Measurements from ENCODE around the gene ITPKC. TPM values are rescaled to one million over a fixed set of nuclear protein-coding genes. Genes with fewer than 3 reads are reported as not detected.

The ITPKC gene
- polyA plus RNA-seq, 1 of the 3 experiments (the other 2 are of a cell fraction): 6.3 TPM

- no peaks in the 10 kb centered on the region for H3K9me3 ChIP-seq
- H3F3A ChIP-seq (replicated peaks; ENCODE audit: insufficient read depth): no peaks in the 10 kb centered on the region
- H3K9me2 ChIP-seq: no peaks in the 10 kb centered on the region
- WGBS (ENCODE audit: low lambda C conversion rate): 95% methylated on average over 23 of the region's 25 CpGs
- no peak overlapping the region for H2AFZ ChIP-seq (ENCODE audit: low read depth)
- no peaks in the 10 kb centered on the region for H3K4me1 ChIP-seq (ENCODE audit: control insufficient read depth in 1 of 2, insufficient read depth in 2 of 2, low read depth in 1 of 2, low read length in 1 of 2)
- DNase-seq: no peak
- H4K20me1 ChIP-seq (ENCODE audit: insufficient read depth): no peaks in the 10 kb centered on the region
- CTCF ChIA-PET: interaction anchor here (1.0 to 3.1 kb wide), 3 partner anchors 12 to 21 kb away, joined by 3 to 10 read pairs (median 3); partner anchors contain the start of gene EGLN2
- no peaks in the 10 kb centered on the region for H3K79me2 ChIP-seq (ENCODE audit: insufficient read depth)
- POLR2A ChIA-PET: interaction anchor here (1.9 kb wide), 1 partner anchor 8 kb away, joined by 14 read pairs; the partner anchor contains the start of gene RAB4B
- no peak overlapping the region for H3K27ac ChIP-seq (ENCODE audit: low read depth in 2 of 2, low read length in 1 of 2)
- no peak overlapping the region for H3K4me2 ChIP-seq
- no peaks in the 10 kb centered on the region for H3K27me3 ChIP-seq (ENCODE audit: insufficient read depth)
- no peak for TF ChIP-seq POLR2AphosphoS5 (IDR thresholded peaks at IDR 0.05; ENCODE audit: low read depth, low read length)
- no peak overlapping the region for H3K4me3 ChIP-seq (ENCODE audit: low read depth in 2 of 2, low read length in 1 of 2)
- H3K36me3 ChIP-seq (replicated peaks in 1 of 2; ENCODE audit: control insufficient read depth in 1 of 2, insufficient read depth in 2 of 2, low read length in 1 of 2): peaks cover 0 to 3% of the 10 kb centered on the region in 2 experiments
- H3K9ac ChIP-seq: no peak overlapping the region
Observed at GRCh38 chr19:40786060-40787037, 69.4 kb downstream of the ITPKC start.

Small RNAs within 50 kb of the gene (small RNA-seq; reads per million reads assigned to genes)
- gene RNU6-195P: 0 reads per million in 7 experiments

Other genes with a start within 250 kb of the ITPKC start
- 49.1 and 62.7 TPM in 2 replicates for gene SHKBP1, start 140.2 kb upstream of the ITPKC start, polyA plus RNA-seq (2012; rRNA removed)
- gene LTBP4, start 115.7 kb upstream of the ITPKC start, polyA plus RNA-seq (2012; rRNA removed): 15.9 and 24.8 TPM in 2 replicates
- gene NUMBL, start 26.5 kb upstream of the ITPKC start, polyA plus RNA-seq (2012; rRNA removed): 38.8 and 54.6 TPM in 2 replicates
- gene COQ8B, start 226 bp upstream of the ITPKC start, polyA plus RNA-seq (2012; rRNA removed): 41.9 and 43.8 TPM in 2 replicates
- 4.5 and 6.4 TPM in 2 replicates for gene ACTMAP, start 33.4 kb downstream of the ITPKC start, polyA plus RNA-seq (2012; rRNA removed)
- 69.5 and 121 TPM in 2 replicates for gene SNRPA, start 34.1 kb downstream of the ITPKC start, polyA plus RNA-seq (2012; rRNA removed)
- gene MIA, start 58.4 kb downstream of the ITPKC start, polyA plus RNA-seq (2012; rRNA removed): 0.47 TPM in 1 of 2 replicates, not detected in the other
- 49.1 and 53.2 TPM in 2 replicates for gene RAB4B, start 61.1 kb downstream of the ITPKC start, polyA plus RNA-seq (2012; rRNA removed)
- gene EGLN2, start 82.1 kb downstream of the ITPKC start, polyA plus RNA-seq (2012; rRNA removed): 39.7 and 43.0 TPM in 2 replicates
- gene CYP2A6, start 133.3 kb downstream of the ITPKC start, polyA plus RNA-seq (2012; rRNA removed): not detected in 2 replicates
- not detected in 2 replicates for gene CYP2A7, start 165.1 kb downstream of the ITPKC start, polyA plus RNA-seq (2012; rRNA removed)

Measured in SK-N-SH (cell line).